ENCODE measurements around the gene SGCE. TPM values are rescaled to one million over a fixed set of nuclear protein-coding genes. Genes with fewer than 3 reads are reported as not detected.

SGCE gene
- total and polyA plus RNA-seq, 9 of the 15 experiments (the other 6 are each of a cell fraction or from before 2014, with no cell fraction given), result 0.09 to 0.46 (median 0.28) TPM; not detected in 5

- no peaks in the 10 kb centered on the region for H3K79me2 ChIP-seq (ENCODE audit: control insufficient read depth, insufficient read depth, low read length)
Measured at GRCh38 chr7:94633014-94633341, 23.0 kb downstream of the SGCE start.

More at GRCh38 chr7:94633014-94633341, 23.0 kb downstream of the SGCE start:
- WGBS (ENCODE audit: insufficient coverage, low coverage, missing lambda C conversion rate), result 1% methylated on average over 4 of the region's 4 CpGs
- H3K9me3 ChIP-seq (replicated peaks; ENCODE audit: control insufficient read depth, insufficient read depth, low read depth, low read length), result no peaks in the 10 kb centered on the region
- no peaks in the 10 kb centered on the region for H3K27me3 ChIP-seq (ENCODE audit: control insufficient read depth in 2 of 2, insufficient read depth in 2 of 2, low read length in 2 of 2)
- in situ Hi-C loops (cut with MboI), result no loop called here
- H3K4me2 ChIP-seq (ENCODE audit: insufficient read depth, low read length), result no peak overlapping the region
- H3K9ac ChIP-seq (ENCODE audit: insufficient read depth in 1 of 2, low read depth in 2 of 2, low read length in 2 of 2), result no peak overlapping the region
- H2AFZ ChIP-seq (ENCODE audit: low read depth, low read length), result no peak overlapping the region
- H3K9me1 ChIP-seq (ENCODE audit: control insufficient read depth, insufficient read depth, low read length), result no peaks in the 10 kb centered on the region
- no peak for TF ChIP-seq ZNF23 (CRISPR knock-in tag; IDR thresholded peaks at IDR 0.05)
- TF ChIP-seq TEAD4 (IDR thresholded peaks at IDR 0.05; ENCODE audit: low read length), result no peak
- TF ChIP-seq TEAD4 (CRISPR knock-in tag; IDR thresholded peaks at IDR 0.05; ENCODE audit: borderline replicate concordance), result no peak
- TF ChIP-seq SIRT6 (IDR thresholded peaks at IDR 0.05; ENCODE audit: low read depth, low read length), result no peak
- TF ChIP-seq TAL1 (IDR thresholded peaks at IDR 0.05), result no peak
- TF ChIP-seq ELK1 (CRISPR knock-in tag; IDR thresholded peaks at IDR 0.05), result no peak
- BruUV-seq (replicated peaks), result no TSS peak
- no peak for ATAC-seq
- no peaks in the 10 kb centered on the region for H3K36me3 ChIP-seq (ENCODE audit: control insufficient read depth, insufficient read depth, low read length)
- no peak overlapping the region for H3K27ac ChIP-seq (ENCODE audit: extremely low read depth, low read depth, low read length)
- no peak for DNase-seq (ENCODE audit: extremely low read depth in 1 of 4, low spot score in 3 of 4)
- intact Hi-C loops (cut with micrococcal nuclease), result no loop called here
- H3K4me1 ChIP-seq (replicated peaks in 1 of 2; ENCODE audit: control insufficient read depth in 2 of 2, insufficient read depth in 2 of 2, low read length in 2 of 2), result no peaks in the 10 kb centered on the region
- no peaks in the 10 kb centered on the region for H4K20me1 ChIP-seq (replicated peaks; ENCODE audit: control insufficient read depth, insufficient read depth, low read length)
- POLR2A ChIA-PET, result no interaction called here
- no peak for FAIRE-seq
- CTCF ChIA-PET (ENCODE audit: low intra/inter-chr PET ratio), result no interaction called here
- H3K4me3 ChIP-seq, result no peak overlapping the region
